GM12801 (cell line): ENCODE data around the gene S100Z.

ENCODE experiments used
- TF ChIP-seq, protein P1 (sequence below): IDR thresholded peaks from one replicate; pipeline ENCODE4 v1.5.1; 2011; ENCODE audit warnings: control low read depth; ENCODE audit not compliant: insufficient read length; ENCODE audit errors: extremely low read depth

Gene S100Z

DNA sequence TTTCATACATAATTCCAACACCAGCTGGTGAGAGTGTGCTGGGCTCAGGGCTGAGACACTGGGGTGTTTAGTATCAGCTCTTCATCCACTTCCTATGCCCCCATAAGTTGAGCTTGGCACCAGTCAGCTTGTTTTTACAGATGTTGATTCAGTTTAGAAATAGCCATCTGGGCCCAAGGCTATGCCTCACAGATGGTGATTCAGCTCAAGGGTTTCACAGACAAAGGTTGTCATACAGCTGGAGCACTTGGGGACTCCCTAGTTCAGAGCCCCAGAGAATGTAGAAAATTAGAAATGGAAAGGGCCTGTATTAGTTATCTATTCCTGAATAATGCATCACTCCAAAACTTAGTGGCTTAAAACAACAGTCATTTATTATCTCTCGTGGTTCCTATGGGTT, 92.8 kb downstream of the S100Z start:
- TF ChIP-seq, protein P1, sequence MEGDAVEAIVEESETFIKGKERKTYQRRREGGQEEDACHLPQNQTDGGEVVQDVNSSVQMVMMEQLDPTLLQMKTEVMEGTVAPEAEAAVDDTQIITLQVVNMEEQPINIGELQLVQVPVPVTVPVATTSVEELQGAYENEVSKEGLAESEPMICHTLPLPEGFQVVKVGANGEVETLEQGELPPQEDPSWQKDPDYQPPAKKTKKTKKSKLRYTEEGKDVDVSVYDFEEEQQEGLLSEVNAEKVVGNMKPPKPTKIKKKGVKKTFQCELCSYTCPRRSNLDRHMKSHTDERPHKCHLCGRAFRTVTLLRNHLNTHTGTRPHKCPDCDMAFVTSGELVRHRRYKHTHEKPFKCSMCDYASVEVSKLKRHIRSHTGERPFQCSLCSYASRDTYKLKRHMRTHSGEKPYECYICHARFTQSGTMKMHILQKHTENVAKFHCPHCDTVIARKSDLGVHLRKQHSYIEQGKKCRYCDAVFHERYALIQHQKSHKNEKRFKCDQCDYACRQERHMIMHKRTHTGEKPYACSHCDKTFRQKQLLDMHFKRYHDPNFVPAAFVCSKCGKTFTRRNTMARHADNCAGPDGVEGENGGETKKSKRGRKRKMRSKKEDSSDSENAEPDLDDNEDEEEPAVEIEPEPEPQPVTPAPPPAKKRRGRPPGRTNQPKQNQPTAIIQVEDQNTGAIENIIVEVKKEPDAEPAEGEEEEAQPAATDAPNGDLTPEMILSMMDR = no peak

DNA sequence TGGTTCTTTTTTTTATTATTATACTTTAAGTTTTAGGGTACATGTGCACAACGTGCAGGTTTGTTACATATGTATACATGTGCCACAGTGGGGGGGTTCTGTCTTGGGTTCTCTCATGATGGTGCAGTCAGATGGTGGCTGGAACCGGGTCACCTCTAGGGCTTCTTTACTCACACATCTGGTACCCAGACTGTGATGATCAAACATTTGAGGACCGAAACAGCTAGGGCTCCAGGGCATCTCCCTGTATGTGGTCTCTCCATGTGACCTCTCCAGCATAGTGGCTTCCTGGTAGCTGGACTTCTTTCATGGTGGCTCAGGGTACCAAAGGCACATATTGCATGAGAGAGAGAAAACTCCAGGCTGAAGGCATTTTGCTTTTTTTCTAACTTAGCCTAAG, 93.2 kb downstream of the S100Z start:
- TF ChIP-seq, protein P1 = no peak

DNA sequence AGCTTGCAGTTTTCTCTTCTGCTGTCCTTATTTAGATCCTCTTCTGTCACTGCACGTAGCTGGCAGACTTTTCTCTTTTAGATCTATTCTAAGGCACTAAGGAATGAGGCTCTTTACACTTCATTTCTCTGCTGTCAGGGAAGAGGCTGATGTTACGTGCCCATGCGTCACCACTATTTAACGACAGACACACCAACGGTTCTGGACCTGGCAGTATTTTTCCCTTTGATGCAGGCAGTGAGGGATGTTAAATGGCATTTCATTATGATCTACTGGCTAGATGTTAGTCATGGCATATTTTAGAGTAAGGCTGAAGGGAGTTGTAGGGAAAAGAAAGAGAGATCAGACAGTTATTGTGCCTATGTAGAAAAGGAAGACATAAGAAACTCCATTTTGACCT, 94.8 kb downstream of the S100Z start:
- TF ChIP-seq, protein P1 = no peak

DNA sequence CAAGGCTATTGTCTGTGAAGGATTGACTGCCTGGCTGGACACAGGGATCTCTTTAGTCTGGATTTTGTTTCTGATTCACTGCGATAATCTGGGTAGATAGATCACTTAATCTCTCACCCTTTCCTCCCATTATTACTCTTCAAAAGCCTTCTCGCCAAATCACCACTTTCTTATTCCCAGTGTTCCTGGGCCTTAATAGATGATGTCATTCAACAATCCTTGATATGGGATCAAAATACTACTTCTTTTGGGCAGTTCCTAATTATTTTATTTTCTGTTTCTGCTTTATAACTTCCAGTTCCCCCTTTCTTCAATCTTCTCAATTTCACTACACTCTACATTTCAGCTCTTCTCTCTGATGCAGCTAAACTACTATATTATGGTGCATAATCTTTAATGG, 96.3 kb downstream of the S100Z start:
- TF ChIP-seq, protein P1 = no peak

DNA sequence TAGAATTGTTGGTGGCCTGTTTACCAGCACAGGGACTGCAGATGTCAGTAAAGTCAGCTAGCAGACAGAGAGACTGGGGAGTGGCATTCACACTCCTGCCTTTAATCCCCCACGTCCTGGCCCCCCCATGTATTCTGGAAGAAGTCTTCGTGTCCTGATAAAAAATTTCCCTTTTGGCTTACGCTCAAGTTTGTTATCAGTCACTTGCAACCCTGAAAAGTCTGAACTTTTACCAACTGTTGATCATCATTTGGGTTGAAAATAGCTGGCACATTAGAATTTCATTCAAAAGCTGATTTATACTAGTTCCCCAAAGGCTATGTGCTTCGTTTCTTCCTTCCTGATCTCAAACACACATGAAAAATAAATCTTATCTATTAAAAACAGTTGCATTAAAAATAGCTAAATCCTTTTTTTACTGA, 97.3 kb downstream of the S100Z start:
- TF ChIP-seq, protein P1 = no peak

DNA sequence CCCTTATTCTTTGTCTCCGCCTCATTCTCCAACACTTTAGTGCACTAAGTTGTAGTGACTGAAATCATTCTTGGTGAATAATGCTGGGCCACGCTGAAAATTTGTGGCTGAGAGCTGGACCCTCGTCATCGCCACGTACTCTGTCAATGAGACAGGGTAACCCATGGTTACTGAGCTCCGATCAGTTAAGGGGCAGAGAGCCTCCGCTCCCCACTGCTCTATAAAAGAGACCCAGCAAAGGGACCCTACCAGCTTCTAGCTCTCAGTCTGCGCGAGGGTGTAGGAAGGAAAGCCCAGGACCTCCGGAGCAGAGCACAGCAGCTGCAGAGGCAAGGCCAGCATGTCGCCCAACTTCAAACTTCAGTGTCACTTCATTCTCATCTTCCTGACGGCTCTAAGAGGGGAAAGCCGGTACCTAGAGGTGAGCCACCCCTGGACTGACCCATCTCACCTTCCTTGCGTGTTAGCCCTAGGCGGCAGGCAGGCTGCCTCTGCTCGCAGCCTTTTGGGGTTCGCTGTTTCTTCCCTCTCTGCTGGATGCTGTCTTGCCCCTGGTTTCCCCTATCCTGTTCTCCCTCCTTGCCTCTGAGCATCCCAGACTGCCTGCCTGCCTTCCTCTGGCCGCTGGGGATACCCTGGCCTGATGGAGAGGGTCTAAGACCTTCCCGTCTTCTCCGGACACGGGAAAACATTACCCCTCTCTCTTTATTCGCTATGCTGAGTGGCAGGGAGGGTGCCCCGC, 103.2 kb downstream of the S100Z start, which contains the start of gene CRHBP:
CRHBP (plus strand) TSS at position 251 of the 742 bp plus-strand sequence; CDS start at position 341, 90 bp downstream.
- TF ChIP-seq, protein P1 = no peak

DNA sequence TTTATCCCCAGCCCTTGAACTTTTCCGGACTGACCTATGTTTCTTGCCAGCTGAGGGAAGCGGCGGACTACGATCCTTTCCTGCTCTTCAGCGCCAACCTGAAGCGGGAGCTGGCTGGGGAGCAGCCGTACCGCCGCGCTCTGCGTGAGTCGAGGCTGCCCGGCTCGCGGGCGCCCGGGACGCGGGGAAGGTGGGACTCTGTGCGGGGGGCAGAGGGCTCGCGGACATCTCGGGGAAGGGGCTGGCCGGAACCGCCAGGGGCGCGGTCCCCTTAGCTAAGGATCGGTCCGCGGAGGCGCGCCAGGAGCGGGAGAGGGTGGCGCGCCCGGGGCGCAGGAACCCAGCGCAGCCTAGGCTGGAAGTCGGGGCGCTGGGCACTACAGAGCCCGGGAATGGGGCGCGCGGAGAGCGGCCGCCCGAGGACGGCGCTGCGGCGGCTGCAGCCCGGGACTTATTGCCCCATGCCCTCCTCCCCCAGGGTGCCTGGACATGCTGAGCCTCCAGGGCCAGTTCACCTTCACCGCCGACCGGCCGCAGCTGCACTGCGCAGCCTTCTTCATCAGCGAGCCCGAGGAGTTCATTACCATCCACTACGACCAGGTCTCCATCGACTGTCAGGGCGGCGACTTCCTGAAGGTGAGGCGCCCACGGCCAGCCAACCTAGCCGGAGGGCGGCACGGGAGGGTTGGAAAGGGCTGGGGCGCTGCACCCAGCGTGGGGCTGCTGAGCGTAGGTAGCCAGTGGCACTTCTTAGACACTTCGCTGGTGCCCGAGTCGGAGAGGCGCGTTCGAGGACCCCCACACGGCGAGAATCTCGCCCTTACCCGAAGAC, 104.0 kb downstream of the S100Z start:
- TF ChIP-seq, protein P1 = no peak
